ENCODE data around the gene POT1. TPM values are rescaled to one million over a fixed set of nuclear protein-coding genes. Genes with fewer than 3 reads are reported as not detected.

The POT1 gene
- total and polyA plus RNA-seq, 2 of the 4 experiments (the other 2 are of a cell fraction) = 12.7 to 28.5 TPM

GRCh38 chr7:124836173-124836572, 93.5 kb downstream of the POT1 start:
- Histone ChIP-seq H3K36me3 (ENCODE audit: control insufficient read depth, insufficient read depth, low read length) (peaks cover 2% of the 10 kb centered on the region; the same call in 1 of the 2 replicates), H3K18ac (ENCODE audit: low read depth, low read length) (no peak overlapping the region), H2BK5ac (ENCODE audit: low read depth, low read length, poor library complexity, severe bottlenecking) (no peak overlapping the region), H3K14ac (replicated peaks; ENCODE audit: low read depth, low read length) (no peak overlapping the region), H3K4ac (ENCODE audit: low read depth, low read length) (no peak overlapping the region), H3K56ac (ENCODE audit: extremely low read depth, insufficient read depth, low read length) (no peak overlapping the region), H2AK5ac (ENCODE audit: low read depth, low read length) (no peak overlapping the region), H3K9me1 (ENCODE audit: insufficient read depth, low read length) (no peaks in the 10 kb centered on the region), H2BK20ac (ENCODE audit: low read depth, low read length) (no peak overlapping the region), H3K9ac (ENCODE audit: low read depth, low read length) (no peak overlapping the region), H3K9me3 (ENCODE audit: control insufficient read depth, insufficient read depth, low read length) (no peaks in the 10 kb centered on the region), H4K8ac (ENCODE audit: low read depth in 2 of 2, low read length in 2 of 2) (no peak overlapping the region), H3K23ac (ENCODE audit: low read depth, low read length) (no peak overlapping the region), H3K4me2 (ENCODE audit: low read depth, low read length) (no peak overlapping the region), H2AFZ (replicated peaks; ENCODE audit: low read length, poor library complexity) (no peak overlapping the region), H2AK9ac (replicated peaks; ENCODE audit: low read depth, low read length, poor library complexity) (no peak overlapping the region), H3K79me1 (ENCODE audit: low read depth in 1 of 2, low read length in 2 of 2) (no peaks in the 10 kb centered on the region; a peak in 1 of 4 replicates), H4K5ac (ENCODE audit: low read depth, low read length) (no peak overlapping the region), H3K4me1 (ENCODE audit: control insufficient read depth, insufficient read depth, low read length) (no peaks in the 10 kb centered on the region), H2BK120ac (ENCODE audit: low read depth, low read length) (no peak overlapping the region), H4K91ac (ENCODE audit: insufficient read depth, low read depth, low read length) (no peak overlapping the region), H3K27me3 (ENCODE audit: control insufficient read depth, insufficient read depth, low read length) (no peaks in the 10 kb centered on the region), H2BK15ac (ENCODE audit: low read depth, low read length) (no peak overlapping the region), H3K4me3 (ENCODE audit: insufficient read depth, low read depth, low read length) (no peak overlapping the region), H4K20me1 (ENCODE audit: insufficient read depth, low read length) (no peaks in the 10 kb centered on the region), H3K27ac (ENCODE audit: insufficient read depth, low read length) (no peak overlapping the region)
- no TSS peak for BruUV-seq (replicated peaks)
- no peak for DNase-seq
- no peak for ATAC-seq (ENCODE audit: low read depth)
- CTCF ChIA-PET = no interaction called here
- in situ Hi-C loops (cut with MboI; ENCODE audit: low sequenced_read_pairs) = no loop called here
- POLR2A ChIA-PET (ENCODE audit: unreplicated experiment) = interaction anchor here (0.6 kb wide), 1 partner anchor 241 kb away, joined by 3 read pairs; no protein-coding TSS in a partner anchor
- no CpG with 5 or more reads among the region's 1 CpG for WGBS, 2 experiments (ENCODE audit: extremely low coverage in 2 of 2, insufficient read length in 1 of 2)
- intact Hi-C loops (cut with micrococcal nuclease) = no loop called here
- TF ChIP-seq USF2 (IDR thresholded peaks at IDR 0.05; ENCODE audit: low read depth, low read length) (no peak), POLR2A (IDR thresholded peaks at IDR 0.05; ENCODE audit: low read depth, low read length) (no peak), NFE2L2 (IDR thresholded peaks at IDR 0.05; ENCODE audit: low read depth, low read length) (no peak), RFX5 (IDR thresholded peaks at IDR 0.05; ENCODE audit: low read depth, low read length) (no peak), MXI1 (IDR thresholded peaks at IDR 0.05; ENCODE audit: borderline replicate concordance, low read depth, low read length) (no peak), CEBPB (IDR thresholded peaks at IDR 0.05; ENCODE audit: low read depth, low read length) (no peak), RCOR1 (IDR thresholded peaks at IDR 0.05; ENCODE audit: insufficient replicate concordance, low read length) (no peak)
- dilution Hi-C loops (cut with HindIII; ENCODE audit: low sequenced_read_pairs, unreplicated experiment) = no loop called here

Measured in IMR-90 (cell line).